SK-N-SH (cell line): ENCODE measurements around the gene MCC. TPM values are rescaled to one million over a fixed set of nuclear protein-coding genes. Genes with fewer than 3 reads are reported as not detected.

Experiments used
- CTCF ChIA-PET: fragments of 300-600, 350-600 bp; formaldehyde crosslinking; extraction: SDS; loops from one replicate; lab custom pipeline; 2021; lab: Yijun Ruan, JAX
- POLR2A ChIA-PET: fragments of 350-600 bp; sonication (Branson Sonifier 250); formaldehyde crosslinking; extraction: SDS; loops from one replicate; lab custom pipeline; 2020; ENCODE audit warnings: antibody characterized with exemption, inconsistent platforms; lab: Yijun Ruan, JAX
- DNase-seq: peaks from one replicate; pipeline ENCODE4 v3.0.0; 2012
- H2AFZ ChIP-seq: fragments of 200-600 bp; sonication (generic); 2 replicates; pipeline ENCODE4 v1.8.1; 2016; ENCODE audit warnings: antibody characterized with exemption, mild to moderate bottlenecking, low read depth
- H3F3A ChIP-seq: fragments of 200-600 bp; sonication (generic); replicated peaks from 2 replicates; pipeline ENCODE3; 2016; ENCODE audit warnings: antibody characterized with exemption, mild to moderate bottlenecking; ENCODE audit not compliant: insufficient read depth
- H3K27ac ChIP-seq, 2 experiments: fragments of 200-500 bp in 1 of 2; fragments of 200-600 bp in 1 of 2; sonication (Bioruptor generic) in 1 of 2; sonication (generic), shearing (Covaris generic) in 1 of 2; 2 replicates each; pipeline versions ENCODE4 v1.5.1 to v1.6.1; 2014 to 2016; ENCODE audit warnings: low read depth in 2 of 2, inconsistent platforms in 1 of 2, low read length in 1 of 2, mild to moderate bottlenecking in 1 of 2, mixed read lengths in 1 of 2
- H3K27me3 ChIP-seq: fragments of 200-600 bp; sonication (generic), shearing (Covaris generic); 2 replicates; pipeline ENCODE4 v1.6.1; 2016; ENCODE audit warnings: mixed run types; ENCODE audit not compliant: insufficient read depth
- H3K36me3 ChIP-seq, 2 experiments: fragments of 200-500 bp in 1 of 2; fragments of 200-600 bp in 1 of 2; sonication (Bioruptor generic) in 1 of 2; sonication (generic) in 1 of 2; replicated peaks in 1 of 2; 2 replicates each; pipeline versions ENCODE3 to v1.5.1; 2014 to 2016; ENCODE audit warnings: low read length in 1 of 2, mild to moderate bottlenecking in 1 of 2; ENCODE audit not compliant: insufficient read depth in 2 of 2, control insufficient read depth in 1 of 2
- H3K4me1 ChIP-seq, 2 experiments: fragments of 200-500 bp in 1 of 2; fragments of 200-600 bp in 1 of 2; sonication (Bioruptor generic) in 1 of 2; sonication (generic), shearing (Covaris generic) in 1 of 2; 2 replicates each; pipeline versions ENCODE4 v1.5.1 to v1.6.1; 2014 to 2016; ENCODE audit warnings: low read depth in 1 of 2, low read length in 1 of 2, mixed run types in 1 of 2; ENCODE audit not compliant: insufficient read depth in 2 of 2, control insufficient read depth in 1 of 2
- H3K4me2 ChIP-seq: fragments of 200-600 bp; sonication (generic), shearing (Covaris generic); 2 replicates; pipeline ENCODE4 v1.6.1; 2017; ENCODE audit warnings: mixed run types
- H3K4me3 ChIP-seq, 2 experiments: fragments of 200-500 bp in 1 of 2; fragments of 200-600 bp in 1 of 2; sonication (Bioruptor generic) in 1 of 2; sonication (generic), shearing (Covaris generic) in 1 of 2; 2 replicates each; pipeline versions ENCODE4 v1.5.1 to v1.8.1; 2014 to 2016; ENCODE audit warnings: low read depth in 2 of 2, inconsistent platforms in 1 of 2, low read length in 1 of 2, mild to moderate bottlenecking in 1 of 2, mixed read lengths in 1 of 2, moderate library complexity in 1 of 2
- H3K79me2 ChIP-seq: fragments of 200-600 bp; sonication (generic); 2 replicates; pipeline ENCODE4 v1.8.1; 2017; ENCODE audit warnings: mild to moderate bottlenecking; ENCODE audit not compliant: insufficient read depth
- H3K9ac ChIP-seq: fragments of 200-600 bp; sonication (generic); 2 replicates; pipeline ENCODE4 v1.6.1; 2017; ENCODE audit warnings: mixed run types
- H3K9me2 ChIP-seq: fragments of 200-600 bp; sonication (generic); 2 replicates; pipeline ENCODE4 v1.6.1; 2017; ENCODE audit warnings: mixed run types
- H3K9me3 ChIP-seq: fragments of 200-600 bp; sonication (generic); 2 replicates; pipeline ENCODE4 v1.6.1; 2017; ENCODE audit warnings: mixed run types, mild to moderate bottlenecking, moderate library complexity
- H4K20me1 ChIP-seq: fragments of 200-600 bp; sonication (generic); 2 replicates; pipeline ENCODE4 v1.6.1; 2017; ENCODE audit warnings: mild to moderate bottlenecking, mixed run types; ENCODE audit not compliant: insufficient read depth
- ELF1 ChIP-seq: IDR thresholded peaks from 2 replicates; pipeline ENCODE4 v1.4.0; 2012
- FOSL2 ChIP-seq: IDR thresholded peaks from 2 replicates; pipeline ENCODE4 v1.4.0; 2012; ENCODE audit warnings: low read depth, mild to moderate bottlenecking, moderate library complexity, borderline replicate concordance
- FOXJ3 ChIP-seq: sonication (generic); formaldehyde crosslinking; IDR thresholded peaks from 2 replicates; pipeline ENCODE4 v1.5.1; 2020; ENCODE audit warnings: mild to moderate bottlenecking, missing genetic modification reagents
- FOXM1 ChIP-seq: IDR thresholded peaks from 2 replicates; pipeline ENCODE4 v1.4.0; 2012; ENCODE audit warnings: low read depth, mild to moderate bottlenecking
- GABPA ChIP-seq: IDR thresholded peaks from 2 replicates; pipeline ENCODE4 v1.4.0; 2012; ENCODE audit warnings: low read depth, mild to moderate bottlenecking
- IRF3 ChIP-seq: fragments of 150-350 bp; IDR thresholded peaks from 2 replicates; pipeline ENCODE4 v1.6.1; 2016; ENCODE audit warnings: mild to moderate bottlenecking, low read depth, low read length
- JUND ChIP-seq: IDR thresholded peaks from 2 replicates; pipeline ENCODE4 v1.4.0; 2012
- MEF2A ChIP-seq: IDR thresholded peaks from 2 replicates; pipeline ENCODE4 v1.4.0; 2012; ENCODE audit warnings: low read depth, borderline replicate concordance
- MXI1 ChIP-seq: IDR thresholded peaks from 2 replicates; pipeline ENCODE4 v1.6.1; 2012; ENCODE audit warnings: mild to moderate bottlenecking, low read depth, low read length, improper control_type of control experiment
- RCOR1 ChIP-seq: fragments of 150-350 bp; IDR thresholded peaks from 2 replicates; pipeline ENCODE4 v1.6.1; 2017; ENCODE audit warnings: antibody characterized with exemption, low read length
- SMC3 ChIP-seq: IDR thresholded peaks from 2 replicates; pipeline ENCODE4 v1.6.1; 2012; ENCODE audit warnings: low read depth, low read length, improper control_type of control experiment
- TEAD4 ChIP-seq: IDR thresholded peaks from 2 replicates; pipeline ENCODE4 v1.4.0; 2012; ENCODE audit warnings: mild to moderate bottlenecking, borderline replicate concordance; ENCODE audit not compliant: insufficient read depth
- YY1 ChIP-seq: IDR thresholded peaks from 2 replicates; pipeline ENCODE4 v1.4.0; 2012; ENCODE audit warnings: low read depth, mild to moderate bottlenecking
- ZBTB33 ChIP-seq: IDR thresholded peaks from 2 replicates; pipeline ENCODE4 v1.4.0; 2012; ENCODE audit warnings: low read depth, borderline replicate concordance
- WGBS: methylation state at CpG from one replicate; pipeline ENCODE4 v1.1.6; 2017; ENCODE audit warnings: low lambda C conversion rate; 5-methylcytosine and 5-hydroxymethylcytosine counted together
- polyA plus RNA-seq, 3 experiments: library from polyadenylated mRNA; depleted of rRNA; stranded (reverse); fragments of >200 nt; gene quantifications; 2 replicates each; pipeline ENCODE4 v1.2.3, GENCODE V29; 2012

Gene MCC
- polyA plus RNA-seq, 1 of the 3 experiments (the other 2 are of a cell fraction): 3.6 TPM

DNA sequence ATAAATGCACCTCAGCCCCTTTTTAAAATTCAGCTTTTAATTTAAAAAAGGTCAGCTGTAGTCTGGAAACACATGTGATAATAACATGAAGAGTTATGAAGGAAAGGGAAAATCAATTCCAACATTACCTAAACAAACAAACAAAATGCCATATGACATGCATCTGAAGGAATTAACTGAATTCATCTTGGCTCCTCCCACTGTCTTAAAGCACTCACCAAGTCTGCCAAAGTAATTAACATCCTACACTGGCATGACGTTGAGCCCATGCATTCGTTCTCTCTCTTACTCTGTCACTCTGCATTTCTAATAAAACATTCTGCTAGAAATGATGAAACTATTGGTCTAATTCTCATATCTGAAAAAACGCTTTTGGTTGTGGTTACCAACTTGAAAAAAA is 91.2 kb downstream of the MCC start:
- Histone ChIP-seq H3K4me1 (no peaks in the 10 kb centered on the region), H4K20me1 (no peaks in the 10 kb centered on the region), H3K27me3 (no peaks in the 10 kb centered on the region), H3K4me3 (no peak overlapping the region), H3K9me3 (no peaks in the 10 kb centered on the region), H3K9ac (no peak overlapping the region), H3K79me2 (no peaks in the 10 kb centered on the region), H3F3A (no peaks in the 10 kb centered on the region), H3K9me2 (no peaks in the 10 kb centered on the region), H2AFZ (no peak overlapping the region), H3K4me2 (no peak overlapping the region), H3K27ac (no peak overlapping the region), H3K36me3 (no peaks in the 10 kb centered on the region)
- CTCF ChIA-PET: interaction anchor here (0.5 to 1.6 kb wide), 4 partner anchors 17 to 401 kb away, joined by 3 to 6 read pairs (median 4); no protein-coding TSS in a partner anchor
- no peak for TF ChIP-seq FOXM1
- TF ChIP-seq SMC3: no peak
- TF ChIP-seq YY1: no peak
- no peak for TF ChIP-seq ZBTB33
- no peak for TF ChIP-seq MEF2A
- no peak for TF ChIP-seq FOSL2
- no peak for TF ChIP-seq RCOR1
- no peak for TF ChIP-seq ELF1
- no peak for TF ChIP-seq FOXJ3 (CRISPR knock-in tag)
- no peak for DNase-seq
- 45% methylated on average over 3 of the region's 3 CpGs for WGBS
- POLR2A ChIA-PET: no interaction called here

GRCh38 chr5:113394658-113395057 is 93.6 kb downstream of the MCC start:
- WGBS: 55% methylated on average over 2 of the region's 2 CpGs
- Histone ChIP-seq H4K20me1 (no peaks in the 10 kb centered on the region), H3K9ac (no peak overlapping the region), H3K4me2 (no peak overlapping the region), H3F3A (no peaks in the 10 kb centered on the region), H3K27ac (no peak overlapping the region), H3K9me2 (no peaks in the 10 kb centered on the region), H3K79me2 (no peaks in the 10 kb centered on the region), H3K4me3 (no peak overlapping the region), H3K36me3 (no peaks in the 10 kb centered on the region), H3K4me1 (no peaks in the 10 kb centered on the region), H3K9me3 (no peaks in the 10 kb centered on the region), H2AFZ (no peak overlapping the region), H3K27me3 (no peaks in the 10 kb centered on the region; the same call in 1 of the 2 replicates)
- DNase-seq: no peak
- POLR2A ChIA-PET: no interaction called here
- CTCF ChIA-PET: interaction anchor here (1.2 to 1.5 kb wide), 2 partner anchors 12 to 16 kb away, joined by 6 to 10 read pairs; no protein-coding TSS in a partner anchor
- TF ChIP-seq JUND: no peak

DNA sequence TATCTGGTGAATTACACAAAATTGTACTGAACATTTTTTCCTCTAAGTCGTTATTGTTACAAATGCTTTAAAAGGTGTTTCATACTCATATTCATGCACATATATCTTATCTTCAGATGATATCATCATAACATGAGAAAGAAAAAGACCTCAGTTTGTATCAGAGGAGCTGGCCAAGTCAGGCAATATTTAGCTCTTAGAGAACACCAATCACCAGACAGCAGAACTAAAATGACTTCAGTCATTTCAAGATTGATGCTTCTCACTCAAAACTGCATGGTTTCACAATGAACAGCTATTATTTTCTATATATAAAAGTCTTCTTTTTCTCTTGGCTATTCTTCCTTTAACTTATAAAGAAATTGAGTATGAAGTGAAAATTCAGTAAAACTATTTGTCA is 98.0 kb downstream of the MCC start:
- no peaks in the 10 kb centered on the region for H3K4me1 ChIP-seq
- H3K4me3 ChIP-seq: no peak overlapping the region
- no peak overlapping the region for H3K4me2 ChIP-seq
- no peaks in the 10 kb centered on the region for H4K20me1 ChIP-seq
- H3K27me3 ChIP-seq: no peaks in the 10 kb centered on the region; the same call in 1 of the 2 replicates
- H3K36me3 ChIP-seq: no peaks in the 10 kb centered on the region
- CTCF ChIA-PET: interaction anchor here (0.7 to 2.9 kb wide), 4 partner anchors 11 to 222 kb away, joined by 4 to 28 read pairs (median 4); no protein-coding TSS in a partner anchor
- H3K9ac ChIP-seq: no peak overlapping the region
- no peaks in the 10 kb centered on the region for H3K9me2 ChIP-seq
- POLR2A ChIA-PET: no interaction called here
- H2AFZ ChIP-seq: no peak overlapping the region
- no peak overlapping the region for H3K27ac ChIP-seq
- no peaks in the 10 kb centered on the region for H3F3A ChIP-seq
- no peaks in the 10 kb centered on the region for H3K9me3 ChIP-seq
- DNase-seq: no peak
- WGBS: 50% methylated on average over 1 of the region's 1 CpG
- H3K79me2 ChIP-seq: no peaks in the 10 kb centered on the region
- no peak for TF ChIP-seq SMC3
- no peak for TF ChIP-seq MEF2A
- no peak for TF ChIP-seq GABPA
- TF ChIP-seq IRF3: no peak
- TF ChIP-seq MXI1: no peak
- TF ChIP-seq TEAD4: no peak
